Endothelial cell of umbilical vein (primary cell): ENCODE measurements around the gene DCUN1D1. TPM values are rescaled to one million over a fixed set of nuclear protein-coding genes. Genes with fewer than 3 reads are reported as not detected.

ENCODE experiments used
- BruUV-seq: library from RNA; stranded (reverse); fragments of 400-500 nt; replicated peaks from 2 replicates; lab custom pipeline; 2021; lab: Mats Ljungman, UMichigan
- CTCF ChIA-PET: fragments of 300-600, 350-600 bp; sonication (Branson Sonifier 250); formaldehyde crosslinking; loops from one replicate; lab custom pipeline; 2021; ENCODE audit warnings: antibody characterized with exemption, inconsistent platforms; lab: Charles Lee
- POLR2A ChIA-PET: fragments of 300-600, 350-600 bp; sonication (Branson Sonifier 250); formaldehyde crosslinking; loops from one replicate; lab custom pipeline; 2021; ENCODE audit warnings: antibody characterized with exemption, inconsistent platforms; lab: Charles Lee
- DNase-seq: peaks from one replicate; pipeline ENCODE4 v3.0.0-alpha.2; 2011; ENCODE audit warnings: low read depth, low spot score
- FAIRE-seq: peaks from 2 replicates; lab custom pipeline; 2011; peaks lifted over from hg19 to GRCh38; lab: Jason Lieb, UNC
- H2AFZ ChIP-seq: 2 replicates; pipeline ENCODE4 v1.6.0; 2012; ENCODE audit warnings: low read depth, low read length, control low read depth, inconsistent platforms
- H3K27ac ChIP-seq: 2 replicates; pipeline ENCODE4 v1.5.1; 2011; ENCODE audit warnings: low read depth, mild to moderate bottlenecking, control low read depth, low read length, moderate library complexity; ENCODE audit not compliant: insufficient read depth
- H3K27me3 ChIP-seq, 2 experiments: 2 replicates each; pipeline versions ENCODE4 v1.6.0 to v1.6.1; 2011; ENCODE audit warnings: low read length in 2 of 2, mixed read lengths in 1 of 2; ENCODE audit not compliant: control insufficient read depth in 2 of 2, insufficient read depth in 2 of 2
- H3K36me3 ChIP-seq, 2 experiments: 2 replicates in 1 of 2; 3 replicates in 1 of 2; pipeline ENCODE4 v1.5.1; 2011; ENCODE audit warnings: low read length in 2 of 2, mild to moderate bottlenecking in 1 of 2, moderate library complexity in 1 of 2; ENCODE audit not compliant: control insufficient read depth in 2 of 2, insufficient read depth in 2 of 2; ENCODE audit errors: extremely low read depth in 1 of 2
- H3K4me1 ChIP-seq: 3 replicates; pipeline ENCODE4 v1.5.1; 2011; ENCODE audit warnings: mild to moderate bottlenecking, low read length; ENCODE audit not compliant: control insufficient read depth, insufficient read depth; ENCODE audit errors: extremely low read depth
- H3K4me2 ChIP-seq: 2 replicates; pipeline ENCODE4 v1.6.1; 2011; ENCODE audit warnings: low read length, control low read depth, mixed read lengths; ENCODE audit not compliant: insufficient read depth
- H3K4me3 ChIP-seq, 3 experiments: fragments of 200-600 bp in 1 of 3; sonication (generic), shearing (Covaris generic) in 1 of 3; replicated peaks in 1 of 3; 2 replicates each; pipeline ENCODE4 v1.5.1; 2011 to 2016; ENCODE audit warnings: control low read depth in 3 of 3, low read length in 3 of 3, mild to moderate bottlenecking in 2 of 3, inconsistent platforms in 1 of 3, low read depth in 1 of 3, moderate library complexity in 1 of 3; ENCODE audit not compliant: insufficient read depth in 1 of 3
- H3K79me2 ChIP-seq: 2 replicates; pipeline ENCODE4 v1.6.0; 2012; ENCODE audit warnings: low read length, inconsistent platforms; ENCODE audit not compliant: control insufficient read depth, insufficient read depth
- H3K9ac ChIP-seq: replicated peaks from 2 replicates; pipeline ENCODE3; 2011; ENCODE audit warnings: low read length, control low read depth; ENCODE audit not compliant: insufficient read depth; ENCODE audit errors: extremely low read depth
- H3K9me1 ChIP-seq: replicated peaks from 3 replicates; pipeline ENCODE4 v1.6.0; 2011; ENCODE audit warnings: mild to moderate bottlenecking, low read length; ENCODE audit not compliant: control insufficient read depth, insufficient read depth; ENCODE audit errors: extremely low read depth
- H3K9me3 ChIP-seq: replicated peaks from 2 replicates; pipeline ENCODE4 v1.5.1; 2012; ENCODE audit warnings: low read length, inconsistent platforms; ENCODE audit not compliant: control insufficient read depth, insufficient read depth
- H4K20me1 ChIP-seq: replicated peaks from 2 replicates; pipeline ENCODE3; 2011; ENCODE audit warnings: mild to moderate bottlenecking, low read length; ENCODE audit not compliant: control insufficient read depth, insufficient read depth; ENCODE audit errors: extremely low read depth
- EZH2 ChIP-seq: IDR thresholded peaks from 2 replicates; pipeline ENCODE4 v1.6.1; 2012; ENCODE audit warnings: borderline replicate concordance, low read depth, mild to moderate bottlenecking, moderate library complexity, low read length, inconsistent platforms; ENCODE audit not compliant: severe bottlenecking
- FOS ChIP-seq: IDR thresholded peaks from 2 replicates; pipeline ENCODE4 v1.6.1; 2011; ENCODE audit warnings: mild to moderate bottlenecking, low read length, moderate library complexity, borderline replicate concordance; ENCODE audit not compliant: insufficient read depth
- GATA2 ChIP-seq: IDR thresholded peaks from 2 replicates; pipeline ENCODE4 v1.7.0; 2011; ENCODE audit warnings: low read depth, mild to moderate bottlenecking, moderate library complexity, mixed read lengths, low read length; ENCODE audit not compliant: insufficient read length, insufficient read depth
- JUN ChIP-seq: IDR thresholded peaks from 2 replicates; pipeline ENCODE4 v1.6.1; 2011; ENCODE audit warnings: borderline replicate concordance, low read depth; ENCODE audit not compliant: insufficient read length, insufficient read depth
- MYC ChIP-seq: IDR thresholded peaks from one replicate; pipeline ENCODE4 v1.6.1; 2011; ENCODE audit warnings: mild to moderate bottlenecking, low read depth, low read length
- POLR2A ChIP-seq: IDR thresholded peaks from 2 replicates; pipeline ENCODE4 v1.6.1; 2012; ENCODE audit warnings: low read depth, mild to moderate bottlenecking, control low read depth, low read length
- POLR2AphosphoS5 ChIP-seq: IDR thresholded peaks from 2 replicates; pipeline ENCODE4 v1.6.1; 2012; ENCODE audit warnings: low read depth, mild to moderate bottlenecking, control low read depth, low read length, moderate library complexity; ENCODE audit not compliant: insufficient read depth
- dilution Hi-C: fragments of 300-500 bp; cut with MboI; formaldehyde crosslinking; loops from one replicate; pipeline ENCODE4 v1.15.0; 2019; ENCODE audit warnings: low sequenced_read_pairs; ENCODE audit not compliant: extremely low pct_ligation_motif_present
- intact Hi-C: fragments of 100-400 bp; cut with micrococcal nuclease; formaldehyde crosslinking; loops from one replicate; pipeline ENCODE4 v1.10.0; 2022
- polyA plus RNA-seq, 4 experiments: library from polyadenylated mRNA; depleted of rRNA in 3 of 4; stranded (reverse) in 3 of 4; unstranded in 1 of 4; fragments of >200 nt; gene quantifications; 2 replicates each; pipeline versions ENCODE4 v1.2.1 to v1.2.3, GENCODE V29; 2011 to 2012; ENCODE audit warnings: missing spikeins in 1 of 4
- total RNA-seq: library from RNA; stranded (reverse); gene quantifications from 2 replicates; pipeline ENCODE4 v1.2.3, GENCODE V29; 2021
- TF ChIP-seq, protein P1 (sequence below), 2 donors: IDR thresholded peaks; 1 replicate in 1 of 2; 2 replicates in 1 of 2; pipeline ENCODE4 v1.5.1; 2011; ENCODE audit warnings: low read length in 2 of 2, mild to moderate bottlenecking in 2 of 2, moderate library complexity in 2 of 2, control low read depth in 1 of 2, inconsistent platforms in 1 of 2, low read depth in 1 of 2; ENCODE audit not compliant: insufficient read depth in 1 of 2; ENCODE audit errors: extremely low read depth in 1 of 2
- TF ChIP-seq, protein P2 (sequence below): IDR thresholded peaks from 2 replicates; pipeline ENCODE4 v1.6.1; 2011; ENCODE audit not compliant: insufficient read depth, insufficient read length

Gene DCUN1D1
- total and polyA plus RNA-seq, 2 donors (not counting 3 experiments of a cell fraction or from before 2014, with no cell fraction given): 4.9 to 41.3 TPM

DNA sequence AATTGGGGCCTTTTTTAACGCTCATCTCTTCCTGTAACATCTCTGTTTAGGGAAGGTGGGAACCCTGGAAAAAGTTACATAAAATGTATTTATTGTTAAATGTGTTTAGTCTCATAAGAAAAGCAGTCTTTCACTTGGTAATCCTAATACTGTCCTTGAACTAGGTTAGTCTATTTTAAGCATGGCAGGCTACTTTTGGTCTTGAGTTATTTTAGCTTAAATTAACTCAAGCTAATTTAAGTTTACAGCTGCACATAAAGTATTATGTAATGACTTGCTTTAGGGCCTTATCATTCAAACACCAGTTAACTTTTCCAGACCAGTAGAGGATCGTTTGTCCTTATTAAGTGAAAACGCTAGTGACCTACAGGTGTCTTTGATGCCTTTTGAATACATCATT, 63.2 kb downstream of the DCUN1D1 start:
- ChIA-PET CTCF (interaction anchor here (0.7 to 2.7 kb wide), 2 partner anchors 9 to 13 kb away, joined by 3 to 11 read pairs; no protein-coding TSS in a partner anchor), POLR2A (no interaction called here)
- Histone ChIP-seq H2AFZ (no peak overlapping the region), H3K9ac (no peak overlapping the region), H3K4me1 (no peaks in the 10 kb centered on the region), H3K4me2 (no peak overlapping the region), H3K36me3 (no peaks in the 10 kb centered on the region), H4K20me1 (no peaks in the 10 kb centered on the region), H3K79me2 (no peaks in the 10 kb centered on the region), H3K27me3 (no peaks in the 10 kb centered on the region), H3K27ac (no peak overlapping the region), H3K4me3 (no peak overlapping the region), H3K9me3 (no peaks in the 10 kb centered on the region), H3K9me1 (no peaks in the 10 kb centered on the region)
- intact Hi-C loops: loop anchor here (5.0 kb wide), 1 partner anchor 180 kb away; the partner anchor contains the start of gene MCCC1
- TF ChIP-seq POLR2A: no peak
- no peak for TF ChIP-seq MYC
- TF ChIP-seq FOS: no peak
- no peak for TF ChIP-seq GATA2
- TF ChIP-seq, protein P1, sequence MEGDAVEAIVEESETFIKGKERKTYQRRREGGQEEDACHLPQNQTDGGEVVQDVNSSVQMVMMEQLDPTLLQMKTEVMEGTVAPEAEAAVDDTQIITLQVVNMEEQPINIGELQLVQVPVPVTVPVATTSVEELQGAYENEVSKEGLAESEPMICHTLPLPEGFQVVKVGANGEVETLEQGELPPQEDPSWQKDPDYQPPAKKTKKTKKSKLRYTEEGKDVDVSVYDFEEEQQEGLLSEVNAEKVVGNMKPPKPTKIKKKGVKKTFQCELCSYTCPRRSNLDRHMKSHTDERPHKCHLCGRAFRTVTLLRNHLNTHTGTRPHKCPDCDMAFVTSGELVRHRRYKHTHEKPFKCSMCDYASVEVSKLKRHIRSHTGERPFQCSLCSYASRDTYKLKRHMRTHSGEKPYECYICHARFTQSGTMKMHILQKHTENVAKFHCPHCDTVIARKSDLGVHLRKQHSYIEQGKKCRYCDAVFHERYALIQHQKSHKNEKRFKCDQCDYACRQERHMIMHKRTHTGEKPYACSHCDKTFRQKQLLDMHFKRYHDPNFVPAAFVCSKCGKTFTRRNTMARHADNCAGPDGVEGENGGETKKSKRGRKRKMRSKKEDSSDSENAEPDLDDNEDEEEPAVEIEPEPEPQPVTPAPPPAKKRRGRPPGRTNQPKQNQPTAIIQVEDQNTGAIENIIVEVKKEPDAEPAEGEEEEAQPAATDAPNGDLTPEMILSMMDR (IDR thresholded peaks at IDR 0.05; ENCODE audit: extremely low read depth in 1 of 2, insufficient read depth in 1 of 2, low read depth in 1 of 2, low read length in 2 of 2): no peak
- no peak for TF ChIP-seq EZH2
- no peak for TF ChIP-seq JUN
- TF ChIP-seq, protein P2, sequence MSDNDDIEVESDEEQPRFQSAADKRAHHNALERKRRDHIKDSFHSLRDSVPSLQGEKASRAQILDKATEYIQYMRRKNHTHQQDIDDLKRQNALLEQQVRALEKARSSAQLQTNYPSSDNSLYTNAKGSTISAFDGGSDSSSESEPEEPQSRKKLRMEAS: no peak
- no peak for TF ChIP-seq POLR2AphosphoS5
- dilution Hi-C loops: no loop called here
- no peak for DNase-seq
- no TSS peak for BruUV-seq
- no peak for FAIRE-seq
